HCT116 (cell line): ENCODE results near the gene DENND1C.

ENCODE experiments used
- CEBPB ChIP-seq: IDR thresholded peaks from 2 replicates; pipeline ENCODE4 v1.6.1; 2012; ENCODE audit warnings: low read depth
- CTCF ChIP-seq, 3 experiments: fragments of 200-600 bp in 1 of 3; sonication (generic) in 1 of 3; IDR thresholded peaks in 2 of 3; conservative IDR thresholded peaks in 1 of 3; 2 replicates each; pipeline ENCODE4 v1.5.1; 2012 to 2017; ENCODE audit warnings: low read depth in 2 of 3, low read length in 2 of 3, antibody characterized with exemption in 1 of 3, borderline replicate concordance in 1 of 3, control low read depth in 1 of 3, mild to moderate bottlenecking in 1 of 3, mixed read lengths in 1 of 3, mixed run types in 1 of 3, moderate library complexity in 1 of 3; ENCODE audit not compliant: insufficient read depth in 1 of 3
- EZH2 ChIP-seq: fragments of 200-600 bp; sonication (generic); IDR thresholded peaks from 2 replicates; pipeline ENCODE4 v1.6.1; 2017; ENCODE audit warnings: antibody characterized with exemption, mixed run types
- EZH2phosphoT487 ChIP-seq: fragments of 200-600 bp; IDR thresholded peaks from 2 replicates; pipeline ENCODE4 v1.6.1; 2018; ENCODE audit warnings: antibody characterized with exemption, borderline replicate concordance
- FOSL1 ChIP-seq: IDR thresholded peaks from 2 replicates; pipeline ENCODE4 v1.6.1; 2012; ENCODE audit warnings: low read depth
- MAX ChIP-seq: IDR thresholded peaks from 2 replicates; pipeline ENCODE4 v1.6.1; 2012
- POLR2A ChIP-seq: IDR thresholded peaks from 2 replicates; pipeline ENCODE4 v1.7.0; 2011; ENCODE audit warnings: borderline replicate concordance; ENCODE audit not compliant: insufficient read depth, insufficient read length; ENCODE audit errors: extremely low read depth
- POLR2AphosphoS5 ChIP-seq: IDR thresholded peaks from 2 replicates; pipeline ENCODE4 v1.6.1; 2011; ENCODE audit warnings: mild to moderate bottlenecking, low read depth, low read length, moderate library complexity
- REST ChIP-seq: IDR thresholded peaks from 2 replicates; pipeline ENCODE4 v1.6.1; 2012; ENCODE audit warnings: low read depth
- ZBTB33 ChIP-seq: IDR thresholded peaks from 2 replicates; pipeline ENCODE4 v1.6.1; 2011; ENCODE audit warnings: mild to moderate bottlenecking, low read length, moderate library complexity; ENCODE audit not compliant: insufficient replicate concordance; ENCODE audit errors: extremely low read depth
- ZNF274 ChIP-seq: fragments of 200-500 bp; sonication (Bioruptor generic); IDR thresholded peaks from 2 replicates; pipeline ENCODE4 v1.6.1; 2014; ENCODE audit warnings: mild to moderate bottlenecking, low read depth, low read length, inconsistent platforms

GRCh38 chr19:6466526-6467248, 14.9 kb downstream of the DENND1C start:
- TF ChIP-seq CTCF (IDR thresholded peaks at IDR 0.05 in 2 of 3, conservative IDR thresholded peaks at IDR 0.05 in 1 of 3; ENCODE audit: borderline replicate concordance in 1 of 3, insufficient read depth in 1 of 3, low read depth in 2 of 3, low read length in 2 of 3) (no peak), POLR2AphosphoS5 (no peak), ZNF274 (no peak), EZH2phosphoT487 (no peak), POLR2A (no peak), EZH2 (no peak), MAX (no peak), REST (no peak), ZBTB33 (no peak), CEBPB (no peak), FOSL1 (no peak)
